Cortex of kidney (tissue), 1 donor: ENCODE results near the gene ERC2.

Experiments used
- DNase-seq: peaks from one replicate; lab custom pipeline; 2025; lab: John Stamatoyannopoulos, UW

ERC2 gene

GRCh38 chr3:55556619-55557537, 911.4 kb downstream of the ERC2 start:
- no peak for DNase-seq

GRCh38 chr3:55555873-55556618, 912.2 kb downstream of the ERC2 start:
- DNase-seq, result no peak

- DNase-seq, result no peak
These were observed 913.4 kb downstream of the ERC2 start for GRCh38 chr3:55554634-55555425.

DNA sequence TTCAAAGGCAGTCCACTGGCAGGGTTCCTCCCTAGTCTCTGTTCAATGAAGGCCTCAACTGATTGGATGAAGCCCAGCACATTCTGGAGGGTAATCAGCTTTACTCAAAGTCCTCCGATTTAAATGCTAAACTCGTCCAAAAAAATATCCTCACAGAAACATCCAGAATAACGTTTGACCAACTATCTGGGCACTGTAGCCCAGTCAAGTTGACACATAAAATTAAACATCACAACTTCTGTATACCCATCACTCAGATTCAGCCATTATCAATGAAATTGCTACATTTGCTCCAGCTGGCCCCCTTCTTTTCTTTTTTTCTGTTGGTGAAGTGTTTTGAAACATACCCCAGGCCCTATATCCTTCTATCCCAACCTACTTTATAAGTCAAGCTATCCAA, 916.6 kb downstream of the ERC2 start:
- DNase-seq, result no peak

DNA sequence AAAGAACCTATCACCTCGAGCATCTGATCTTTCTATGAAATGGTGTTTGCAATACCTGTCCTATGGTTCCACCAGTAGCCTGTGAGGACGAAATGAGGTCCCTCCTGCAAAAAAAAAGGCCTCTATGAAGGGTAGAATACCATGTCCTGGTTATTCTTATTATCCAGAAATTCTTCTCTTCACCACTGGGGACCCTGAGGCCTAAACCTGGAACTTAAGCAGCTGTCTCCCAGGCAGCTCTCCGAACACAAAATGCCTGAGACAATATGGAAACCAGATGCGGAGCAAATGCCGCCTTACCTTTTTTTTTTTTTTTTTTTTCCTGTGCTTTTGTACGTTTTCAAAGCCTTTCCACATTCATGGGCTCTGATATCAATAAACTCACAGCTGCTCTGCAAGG, 919.1 kb downstream of the ERC2 start:
- no peak for DNase-seq

DNA sequence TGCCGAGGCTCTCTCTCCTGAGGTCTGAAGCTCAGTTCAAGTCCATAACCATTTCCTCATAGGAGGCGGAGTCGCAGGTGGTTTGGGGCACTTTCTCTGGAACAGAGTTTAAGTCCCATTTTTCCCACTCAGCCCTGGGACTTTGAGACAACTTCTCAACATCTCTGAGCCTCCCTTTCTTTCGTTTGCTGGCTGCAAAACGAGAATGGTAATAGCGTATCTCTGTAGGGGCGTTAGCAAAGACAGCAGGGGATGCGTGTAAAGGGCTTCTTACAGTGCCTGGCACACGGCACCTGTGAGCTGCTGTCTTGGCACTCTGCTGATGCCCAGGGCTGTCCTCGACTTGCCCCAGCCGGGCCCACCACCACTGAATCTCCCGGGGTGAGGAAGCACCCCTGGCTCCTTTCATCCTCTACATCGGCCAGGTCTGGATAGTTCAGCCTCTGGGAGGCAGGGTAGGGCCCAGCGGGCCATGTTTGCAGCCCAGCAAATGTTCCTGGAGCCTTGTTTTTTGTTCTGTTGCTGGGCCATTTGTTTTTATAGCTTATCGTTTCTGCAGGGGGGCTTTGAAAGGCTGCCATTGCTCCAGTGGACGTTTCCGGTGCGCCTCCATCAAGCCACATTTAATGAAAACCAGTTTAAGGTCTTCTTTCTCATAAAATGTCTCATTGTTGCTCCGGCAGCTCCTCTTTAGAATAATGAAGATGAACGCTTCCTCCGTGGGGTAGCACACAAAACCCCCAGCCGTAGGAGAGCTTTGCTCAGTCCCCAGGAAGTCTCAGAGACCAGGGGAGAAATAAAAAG, 921.2 kb downstream of the ERC2 start:
- no peak for DNase-seq

GRCh38 chr3:55545995-55546394, 922.3 kb downstream of the ERC2 start:
- no peak for DNase-seq

GRCh38 chr3:55544219-55544618, 924.0 kb downstream of the ERC2 start:
- no peak for DNase-seq

DNA sequence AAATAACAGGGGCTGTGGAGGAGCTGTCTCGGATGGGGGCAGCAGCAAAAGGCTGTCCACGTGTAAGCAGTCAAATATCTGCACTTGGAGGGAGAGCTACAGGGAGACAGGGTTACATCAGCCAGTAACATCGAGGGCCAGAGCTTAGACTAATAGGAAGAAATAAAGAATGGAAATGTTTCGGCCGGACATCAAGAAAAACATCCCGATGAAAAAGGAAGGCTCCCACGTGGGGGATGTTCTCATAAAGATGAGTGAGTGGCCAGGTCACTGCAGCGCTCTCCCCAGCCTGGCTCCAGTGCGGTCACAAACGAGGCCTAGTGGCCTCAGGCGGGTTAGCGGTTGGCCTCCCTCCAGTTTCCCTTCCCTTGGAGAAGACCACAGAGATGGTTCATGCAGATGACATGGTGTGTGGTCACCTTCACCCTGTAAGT, 925.1 kb downstream of the ERC2 start:
- DNase-seq, result no peak

DNA sequence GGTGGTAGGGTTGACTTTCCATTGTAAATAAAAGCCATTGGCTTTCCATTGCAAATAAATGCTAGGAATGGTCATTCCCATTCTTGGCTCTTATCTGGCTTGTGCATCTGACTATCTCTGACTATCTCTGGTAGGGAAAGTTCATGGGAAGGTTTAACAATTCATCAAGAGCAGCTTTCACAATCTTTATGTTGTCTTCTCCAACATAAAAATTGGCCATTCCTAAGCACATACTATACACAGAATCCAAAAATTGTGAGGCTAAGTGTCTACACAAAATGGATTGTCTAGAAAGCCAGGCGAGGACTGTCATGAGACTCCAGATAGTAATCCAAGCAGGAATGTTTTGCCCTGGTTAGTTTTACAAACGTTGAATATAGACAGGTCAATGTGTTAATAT, 926.8 kb downstream of the ERC2 start:
- DNase-seq, result no peak

DNA sequence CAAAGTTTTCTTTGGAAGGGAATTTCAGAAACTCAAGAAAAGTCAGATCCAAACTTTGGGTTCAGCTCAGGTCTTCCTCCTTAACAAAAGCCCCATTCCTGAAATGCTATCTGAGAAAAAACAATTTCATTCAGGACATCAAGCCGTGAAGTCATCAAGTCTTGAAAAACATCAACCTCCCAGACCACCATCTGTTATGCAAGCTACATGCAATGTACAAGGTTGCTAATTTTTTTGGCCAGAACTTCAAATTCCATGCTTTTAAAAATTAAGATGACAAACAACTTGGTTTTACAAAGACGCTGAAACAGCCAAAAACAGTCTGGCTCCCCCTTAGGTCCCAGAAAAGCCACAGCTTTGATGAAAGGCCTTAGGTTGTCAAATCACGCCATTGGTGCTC, 927.3 kb downstream of the ERC2 start:
- no peak for DNase-seq

- no peak for DNase-seq
These were observed 927.7 kb downstream of the ERC2 start for GRCh38 chr3:55540579-55540978.

DNA sequence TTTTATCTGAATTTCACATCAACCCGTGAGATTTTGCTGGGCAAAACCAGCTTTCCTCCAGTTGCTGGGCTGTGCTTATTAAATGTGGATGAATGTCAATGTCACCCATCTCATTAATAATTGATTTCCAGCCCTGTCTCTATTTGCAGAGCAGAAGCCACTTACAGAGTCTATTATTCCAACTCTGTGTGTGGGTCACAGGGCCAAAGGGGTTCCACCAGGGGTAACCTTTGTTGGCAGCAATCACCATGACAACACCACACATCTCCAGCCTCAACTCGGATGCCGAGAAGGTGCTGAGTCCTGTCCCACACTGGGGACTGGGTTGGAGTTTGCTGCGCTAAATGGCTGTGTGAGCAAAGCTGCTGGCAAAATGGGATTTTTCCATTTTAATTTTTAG, 930.1 kb downstream of the ERC2 start:
- DNase-seq, result no peak

DNA sequence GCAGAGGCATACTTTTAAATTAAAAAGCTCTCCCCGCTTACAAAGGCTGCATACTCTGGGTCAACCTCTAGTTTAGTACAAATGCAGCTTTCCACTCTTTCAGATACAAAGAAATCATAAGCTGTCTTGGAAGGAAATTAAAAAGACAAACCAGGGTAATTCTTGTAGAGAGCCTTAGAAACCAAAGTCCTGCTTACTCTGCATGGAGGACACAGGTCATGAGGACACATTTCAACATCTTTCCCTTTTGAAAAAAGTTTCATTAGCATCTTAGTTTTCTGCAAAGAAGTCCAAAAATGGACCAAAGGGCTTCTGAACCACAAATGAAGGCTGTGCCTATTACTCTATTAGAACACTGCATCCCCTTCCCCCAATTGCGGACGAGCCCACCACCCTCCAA, 930.7 kb downstream of the ERC2 start:
- no peak for DNase-seq

DNA sequence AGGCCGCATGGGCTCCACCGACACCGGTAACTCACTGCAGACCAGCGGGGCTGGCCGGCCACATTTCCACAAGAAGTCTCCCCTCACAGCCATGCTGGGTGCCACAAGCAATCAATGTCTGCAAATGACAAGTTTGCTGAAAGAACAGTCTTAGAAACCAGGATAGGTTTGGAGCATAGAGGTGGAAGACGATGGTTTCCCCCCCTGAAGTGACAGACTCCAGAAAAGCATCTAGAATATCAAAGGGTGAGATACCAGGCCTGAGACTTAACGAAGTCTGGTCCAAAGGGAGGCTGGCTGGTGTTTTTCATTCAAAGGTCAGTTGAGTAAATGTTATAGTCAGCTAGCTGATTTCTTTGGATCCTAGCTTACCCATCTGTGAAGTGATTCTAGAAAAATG, 931.1 kb downstream of the ERC2 start:
- DNase-seq, result no peak

- no peak for DNase-seq
These were observed 933.4 kb downstream of the ERC2 start for GRCh38 chr3:55534876-55535275.

DNA sequence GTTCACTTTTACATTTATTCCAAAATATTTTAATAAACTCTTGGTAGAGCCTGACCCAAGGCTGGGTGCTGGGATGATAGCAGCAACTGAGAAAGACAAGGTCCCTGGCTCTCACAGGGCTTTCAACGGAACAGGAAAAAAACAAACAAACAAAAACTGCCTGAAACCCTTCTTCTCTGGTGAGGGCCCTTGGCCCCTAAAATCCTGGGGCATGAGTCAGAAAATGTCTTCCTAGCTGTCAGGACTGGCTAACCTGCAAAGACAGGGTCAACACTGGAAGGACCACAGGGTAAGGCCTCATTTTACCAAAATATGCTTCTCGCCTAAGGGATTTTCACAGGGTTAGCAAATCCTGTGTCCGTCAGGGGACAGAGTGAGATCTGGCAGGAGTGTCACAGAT, 935.5 kb downstream of the ERC2 start:
- DNase-seq, result no peak

DNA sequence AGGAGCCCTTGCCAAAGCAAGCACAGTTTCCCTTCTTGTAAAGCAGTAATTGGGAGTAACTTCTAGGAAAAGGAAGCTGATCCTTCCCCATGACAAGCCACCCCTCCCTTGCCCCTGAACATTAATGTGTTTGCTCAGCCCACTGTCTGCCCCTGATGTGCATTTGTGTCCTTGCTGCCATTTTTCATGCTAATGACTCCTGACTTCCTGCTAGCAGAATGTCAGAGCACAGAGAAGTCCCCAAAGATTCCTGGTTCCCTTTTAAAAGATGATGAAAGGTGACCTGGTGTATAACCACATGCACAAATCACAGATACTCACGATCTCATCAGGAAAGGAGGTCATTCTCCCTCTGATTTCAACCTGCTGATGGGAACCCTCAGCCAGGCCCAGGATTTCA, 936.9 kb downstream of the ERC2 start:
- no peak for DNase-seq

- DNase-seq, result no peak
These were observed 940.9 kb downstream of the ERC2 start for GRCh38 chr3:55527361-55527760.

DNA sequence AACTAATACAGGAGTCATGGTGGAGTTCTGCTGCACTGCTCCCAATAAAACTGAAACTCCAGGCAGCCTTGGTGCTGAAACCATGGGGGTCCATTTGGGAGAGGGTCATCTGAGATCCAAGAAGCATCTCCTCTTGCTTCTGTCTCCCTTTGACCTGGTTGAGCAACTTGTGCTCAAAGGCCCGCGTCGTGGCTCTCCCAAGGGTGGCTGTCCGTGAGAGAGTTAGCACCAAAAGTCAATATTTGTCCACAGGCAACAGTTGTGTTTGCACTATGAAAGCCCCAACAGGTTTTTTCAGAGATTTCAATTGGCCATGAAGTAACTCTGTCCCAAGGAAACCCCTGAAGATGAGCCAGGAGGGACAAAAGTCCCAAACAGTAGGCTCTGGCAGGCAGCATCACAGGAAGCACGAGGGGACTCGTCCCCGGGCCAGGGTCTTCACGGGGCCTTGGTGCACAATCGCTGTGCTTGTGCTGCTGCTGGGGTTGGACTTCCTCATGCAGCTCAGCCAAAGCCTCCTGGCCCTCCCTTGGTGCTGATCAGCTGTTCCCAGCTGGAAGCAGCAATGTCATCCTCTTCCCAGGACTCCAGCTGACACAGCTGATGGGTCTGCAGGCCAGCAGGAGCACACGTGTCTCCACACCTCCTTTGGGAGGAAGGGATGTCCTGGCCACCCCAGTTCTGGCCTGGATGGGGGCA, 941.8 kb downstream of the ERC2 start:
- DNase-seq, result no peak

GRCh38 chr3:55525436-55525835, 942.8 kb downstream of the ERC2 start:
- no peak for DNase-seq
